ENCODE measurements around the gene CDH4.

- TF ChIP-seq EZH2 (IDR thresholded peaks at IDR 0.05; ENCODE audit: borderline replicate concordance, low read depth, low read length, severe bottlenecking) (no peak), CTCF (IDR thresholded peaks at IDR 0.05; ENCODE audit: borderline replicate concordance, extremely low read depth, low read length, poor library complexity, severe bottlenecking) (no peak)
Observed at GRCh38 chr20:61860260-61860987, 608.4 kb downstream of the CDH4 start.
